HEK293 (cell line): Measurements from ENCODE around the gene USP46.

ENCODE experiments used
- CTCF ChIA-PET: fragments of 350-600 bp; formaldehyde crosslinking; extraction: SDS; loops from one replicate; lab custom pipeline; 2021; ENCODE audit warnings: antibody characterized with exemption; lab: Yijun Ruan, JAX
- POLR2A ChIA-PET: fragments of 300-600 bp; formaldehyde crosslinking; extraction: SDS; loops from one replicate; lab custom pipeline; 2020; ENCODE audit warnings: antibody characterized with exemption, inconsistent platforms; lab: Yijun Ruan, JAX
- H3K27ac ChIP-seq: fragments of 200-500 bp; sonication (Bioruptor generic); 2 replicates; pipeline ENCODE4 v1.5.1; 2014; ENCODE audit warnings: low read depth, low read length, control low read depth, inconsistent platforms; ENCODE audit errors: extremely low read depth
- H3K36me3 ChIP-seq, 2 experiments: fragments of 200-500 bp in 1 of 2; sonication (Bioruptor generic) in 1 of 2; 1 replicate in 1 of 2; 2 replicates in 1 of 2; pipeline ENCODE4 v1.5.1; 2014 to 2017; ENCODE audit warnings: inconsistent platforms in 2 of 2, low read length in 2 of 2; ENCODE audit not compliant: control insufficient read depth in 2 of 2, insufficient read depth in 1 of 2
- H3K4me1 ChIP-seq: fragments of 200-500 bp; sonication (Bioruptor generic); 2 replicates; pipeline ENCODE4 v1.5.1; 2014; ENCODE audit warnings: mild to moderate bottlenecking, low read length, inconsistent platforms; ENCODE audit not compliant: control insufficient read depth, insufficient read depth
- H3K4me3 ChIP-seq: 2 replicates; pipeline ENCODE4 v1.5.1; 2011; ENCODE audit warnings: low read depth, mild to moderate bottlenecking, control low read depth, low read length, moderate library complexity
- H3K9me3 ChIP-seq: fragments of 200-500 bp; sonication (Bioruptor generic); 2 replicates; pipeline ENCODE4 v1.5.1; 2014; ENCODE audit warnings: low read depth, low read length, inconsistent platforms; ENCODE audit not compliant: control insufficient read depth, insufficient read depth
- GLI2 ChIP-seq: fragments of 450-650 bp; formaldehyde crosslinking; IDR thresholded peaks from 2 replicates; pipeline ENCODE4; 2017; ENCODE audit warnings: missing biosample characterization, missing genetic modification characterization, low read depth, borderline replicate concordance
- HOXC10 ChIP-seq: sonication (generic); formaldehyde crosslinking; IDR thresholded peaks from 2 replicates; pipeline ENCODE4 v1.8.1; 2023; ENCODE audit warnings: mild to moderate bottlenecking, missing genetic modification reagents
- IKZF3 ChIP-seq: fragments of 450-650 bp; IDR thresholded peaks from 2 replicates; pipeline ENCODE4 v1.5.0; 2018; ENCODE audit warnings: missing biosample characterization, mild to moderate bottlenecking, missing genetic modification characterization, moderate library complexity
- KLF1 ChIP-seq: fragments of 450-650 bp; formaldehyde crosslinking; IDR thresholded peaks from 2 replicates; pipeline ENCODE4 v1.5.1; 2016; ENCODE audit warnings: missing biosample characterization, missing genetic modification characterization
- PBX3 ChIP-seq: sonication (generic); formaldehyde crosslinking; IDR thresholded peaks from 2 replicates; pipeline ENCODE4 v1.8.1; 2022; ENCODE audit warnings: mild to moderate bottlenecking, moderate library complexity, missing genetic modification reagents
- RBAK ChIP-seq: fragments of 450-650 bp; formaldehyde crosslinking; IDR thresholded peaks from 2 replicates; pipeline ENCODE4 v1.5.1; 2016; ENCODE audit warnings: missing biosample characterization, missing genetic modification characterization
- YY1 ChIP-seq: fragments of 450-650 bp; formaldehyde crosslinking; IDR thresholded peaks from 2 replicates; pipeline ENCODE4 v1.5.1; 2018; ENCODE audit warnings: missing biosample characterization, missing genetic modification characterization
- ZBTB1 ChIP-seq: fragments of 450-650 bp; formaldehyde crosslinking; IDR thresholded peaks from 2 replicates; pipeline ENCODE4 v1.5.1; 2016; ENCODE audit warnings: missing biosample characterization, missing genetic modification characterization
- ZBTB20 ChIP-seq: fragments of 450-650 bp; formaldehyde crosslinking; IDR thresholded peaks from 2 replicates; pipeline ENCODE4 v1.5.1; 2016; ENCODE audit warnings: missing biosample characterization, missing genetic modification characterization
- ZNF133 ChIP-seq: fragments of 450-650 bp; formaldehyde crosslinking; IDR thresholded peaks from 2 replicates; pipeline ENCODE4 v1.5.1; 2016; ENCODE audit warnings: missing biosample characterization, missing genetic modification characterization
- ZNF148 ChIP-seq: fragments of 450-650 bp; formaldehyde crosslinking; IDR thresholded peaks from 2 replicates; pipeline ENCODE4 v1.5.0; 2017; ENCODE audit warnings: missing biosample characterization, missing genetic modification characterization, borderline replicate concordance
- ZNF16 ChIP-seq: fragments of 450-650 bp; formaldehyde crosslinking; IDR thresholded peaks from 2 replicates; pipeline ENCODE4 v1.5.1; 2016; ENCODE audit warnings: low read depth, missing biosample characterization, missing genetic modification characterization
- ZNF202 ChIP-seq: fragments of 450-650 bp; formaldehyde crosslinking; IDR thresholded peaks from 2 replicates; pipeline ENCODE4 v1.5.1; 2016; ENCODE audit warnings: missing biosample characterization, missing genetic modification characterization, borderline replicate concordance
- ZNF24 ChIP-seq: fragments of 450-650 bp; formaldehyde crosslinking; IDR thresholded peaks from 2 replicates; pipeline ENCODE4 v1.5.1; 2016; ENCODE audit warnings: missing biosample characterization, missing genetic modification characterization
- ZNF274 ChIP-seq, 2 experiments: fragments of 200-500 bp in 1 of 2; fragments of 450-650 bp in 1 of 2; sonication (Bioruptor generic) in 1 of 2; formaldehyde crosslinking in 1 of 2; IDR thresholded peaks; 2 replicates each; pipeline versions ENCODE4 v1.5.1 to v1.6.1; 2014 to 2016; ENCODE audit warnings: borderline replicate concordance in 1 of 2, inconsistent platforms in 1 of 2, low read length in 1 of 2, missing biosample characterization in 1 of 2, missing genetic modification characterization in 1 of 2
- ZNF362 ChIP-seq: fragments of 450-650 bp; formaldehyde crosslinking; IDR thresholded peaks from 2 replicates; pipeline ENCODE4 v1.5.1; 2016; ENCODE audit warnings: missing biosample characterization, missing genetic modification characterization
- ZNF37A ChIP-seq: fragments of 450-650 bp; IDR thresholded peaks from 2 replicates; pipeline ENCODE4 v1.5.1; 2018; ENCODE audit warnings: missing biosample characterization, missing genetic modification characterization
- ZNF501 ChIP-seq: fragments of 450-650 bp; formaldehyde crosslinking; IDR thresholded peaks from 2 replicates; pipeline ENCODE4 v1.5.1; 2016; ENCODE audit warnings: missing biosample characterization, missing genetic modification characterization
- ZNF548 ChIP-seq: fragments of 450-650 bp; formaldehyde crosslinking; IDR thresholded peaks from 2 replicates; pipeline ENCODE4 v1.5.1; 2016; ENCODE audit warnings: missing biosample characterization, missing genetic modification characterization
- ZNF677 ChIP-seq: fragments of 450-650 bp; IDR thresholded peaks from 2 replicates; pipeline ENCODE4 v1.5.0; 2018; ENCODE audit warnings: missing biosample characterization, mild to moderate bottlenecking, missing genetic modification characterization, moderate library complexity
- ZNF704 ChIP-seq: fragments of 450-650 bp; formaldehyde crosslinking; IDR thresholded peaks from 2 replicates; pipeline ENCODE4 v1.5.1; 2016; ENCODE audit warnings: missing biosample characterization, missing genetic modification characterization
- ZNF830 ChIP-seq: fragments of 450-650 bp; IDR thresholded peaks from 2 replicates; pipeline ENCODE4 v1.5.0; 2018; ENCODE audit warnings: missing biosample characterization, missing genetic modification characterization, low read depth, mild to moderate bottlenecking, moderate library complexity

USP46 gene

DNA sequence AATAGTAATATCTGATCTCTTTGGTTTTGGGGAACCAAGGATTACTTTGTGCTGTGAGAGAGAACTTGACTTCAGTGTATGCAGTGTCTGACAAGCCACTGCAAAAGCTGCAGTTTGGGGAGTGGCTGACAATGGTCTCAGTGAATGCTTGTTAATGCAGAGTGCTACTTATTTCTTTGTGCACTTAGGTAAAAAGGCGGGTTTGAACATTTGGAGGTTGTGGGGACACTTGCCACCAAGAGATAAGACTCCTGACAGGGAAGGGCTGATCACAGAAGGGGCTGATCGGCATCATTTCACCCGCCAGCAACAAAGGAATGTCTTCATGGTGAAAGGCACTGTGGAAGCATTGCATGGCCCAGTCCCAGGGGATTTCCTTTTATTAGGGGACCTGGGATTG, 28.6 kb upstream of the USP46 start:
- H3K9me3 ChIP-seq, result no peaks in the 10 kb centered on the region
- TF ChIP-seq KLF1 (tag by site-specific recombination) (no peak), ZNF24 (tag by site-specific recombination) (no peak), GLI2 (tag by site-specific recombination) (no peak), IKZF3 (no peak), ZBTB20 (tag by site-specific recombination) (no peak), ZNF704 (tag by site-specific recombination) (no peak), ZNF362 (tag by site-specific recombination) (no peak), RBAK (no peak), PBX3 (CRISPR knock-in tag) (no peak), ZNF830 (no peak)
- H3K27ac ChIP-seq, result no peak overlapping the region
- no peaks in the 10 kb centered on the region for H3K4me1 ChIP-seq
- ChIA-PET CTCF (no interaction called here), POLR2A (no interaction called here)
- H3K36me3 ChIP-seq, result no peaks in the 10 kb centered on the region
- H3K4me3 ChIP-seq, result no peak overlapping the region

DNA sequence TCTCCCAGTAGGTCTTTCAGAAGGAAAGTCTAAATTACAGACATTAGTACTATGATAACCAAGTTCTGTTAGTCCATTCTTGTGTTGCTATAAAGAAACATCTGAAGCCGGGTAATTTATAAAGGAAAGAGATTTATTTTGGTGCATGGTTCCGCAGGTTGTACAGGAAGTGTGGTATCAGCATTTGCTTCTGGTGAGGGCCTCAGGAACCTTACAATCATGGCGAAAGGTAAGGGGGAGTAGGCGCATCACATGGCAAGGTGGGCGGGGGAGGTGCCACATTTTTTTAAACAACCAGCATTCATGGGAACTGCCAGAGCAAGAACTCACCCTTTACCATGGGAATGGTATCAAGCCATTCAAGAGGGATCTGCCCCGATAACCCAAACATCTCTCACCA, 26.2 kb upstream of the USP46 start:
- Histone ChIP-seq H3K4me1 (no peaks in the 10 kb centered on the region), H3K9me3 (no peaks in the 10 kb centered on the region), H3K36me3 (no peaks in the 10 kb centered on the region), H3K4me3 (no peak overlapping the region), H3K27ac (no peak overlapping the region)
- CTCF ChIA-PET, result no interaction called here
- POLR2A ChIA-PET, result no interaction called here
- TF ChIP-seq ZNF133 (tag by site-specific recombination) (no peak), ZNF37A (tag by site-specific recombination) (no peak)

GRCh38 chr4:52684896-52685295, 25.8 kb upstream of the USP46 start:
- TF ChIP-seq ZNF501 (tag by site-specific recombination), result no peak
- no peak for TF ChIP-seq ZBTB1
- no peak for TF ChIP-seq ZNF202 (tag by site-specific recombination)
- no peak for TF ChIP-seq ZNF274 (IDR thresholded peaks at IDR 0.05; ENCODE audit: low read length)
- TF ChIP-seq ZNF274 (tag by site-specific recombination; IDR thresholded peaks at IDR 0.05; ENCODE audit: borderline replicate concordance), result no peak
- TF ChIP-seq ZNF548 (tag by site-specific recombination), result no peak
- no peak for TF ChIP-seq HOXC10
- TF ChIP-seq ZNF677, result no peak
- TF ChIP-seq ZNF148 (tag by site-specific recombination), result no peak
- no peak for TF ChIP-seq ZNF16
- TF ChIP-seq YY1, result no peak
- ChIA-PET CTCF (interaction anchor here (0.7 kb wide), 1 partner anchor 915 kb away, joined by 3 read pairs; no protein-coding TSS in a partner anchor), POLR2A (no interaction called here)
- Histone ChIP-seq H3K4me3 (no peak overlapping the region), H3K27ac (no peak overlapping the region), H3K9me3 (no peaks in the 10 kb centered on the region), H3K4me1 (no peaks in the 10 kb centered on the region), H3K36me3 (no peaks in the 10 kb centered on the region)
